ENCODE data around the gene PARD6A.
"Not testable (repeated sequence)": the region's sequence is repeated elsewhere in the genome, so short reads cannot be mapped to it uniquely, and the experiment has no call there.

PARD6A gene

GRCh38 chr16:67667453-67667816 lies 6.7 kb downstream of the PARD6A start:
- no peak for DNase-seq

DNA sequence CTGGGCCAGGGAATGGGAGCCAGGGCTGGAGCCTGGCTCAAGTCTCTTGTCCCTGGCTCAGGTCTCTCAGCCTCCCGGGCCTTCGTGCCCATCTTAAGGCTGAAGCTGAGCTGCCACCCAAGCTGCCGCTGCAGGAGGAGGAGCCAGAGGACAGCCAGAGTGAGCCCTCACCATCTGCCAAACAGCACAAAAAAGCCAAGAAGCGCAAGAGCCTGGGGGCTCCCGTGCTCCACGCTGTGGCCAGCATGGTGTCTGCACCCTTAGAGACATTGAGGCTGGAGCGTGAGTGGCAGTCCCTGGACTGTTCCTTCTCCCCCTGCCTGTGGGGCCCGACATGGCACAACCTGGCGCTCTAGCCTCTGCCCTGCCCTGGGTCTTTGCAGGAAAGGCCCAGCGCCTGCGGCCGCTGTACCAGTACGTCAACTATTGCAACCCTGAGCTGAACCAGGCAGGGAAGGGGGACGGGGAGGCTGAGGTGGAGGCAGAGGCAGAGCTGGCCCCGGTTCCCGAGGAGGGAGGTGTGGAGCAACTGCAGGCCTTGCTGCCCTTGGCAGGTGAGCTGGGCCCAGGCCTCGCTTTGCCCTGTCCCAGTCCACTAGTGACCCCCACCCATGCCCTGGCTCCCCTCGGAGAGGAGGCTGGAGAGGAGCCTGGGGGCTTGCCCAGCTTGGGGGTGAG lies 7.2 kb downstream of the PARD6A start:
- DNase-seq, result peak; percentile 84

- DNase-seq, result no peak
These were observed 7.9 kb downstream of the PARD6A start for GRCh38 chr16:67668495-67669157.

DNA sequence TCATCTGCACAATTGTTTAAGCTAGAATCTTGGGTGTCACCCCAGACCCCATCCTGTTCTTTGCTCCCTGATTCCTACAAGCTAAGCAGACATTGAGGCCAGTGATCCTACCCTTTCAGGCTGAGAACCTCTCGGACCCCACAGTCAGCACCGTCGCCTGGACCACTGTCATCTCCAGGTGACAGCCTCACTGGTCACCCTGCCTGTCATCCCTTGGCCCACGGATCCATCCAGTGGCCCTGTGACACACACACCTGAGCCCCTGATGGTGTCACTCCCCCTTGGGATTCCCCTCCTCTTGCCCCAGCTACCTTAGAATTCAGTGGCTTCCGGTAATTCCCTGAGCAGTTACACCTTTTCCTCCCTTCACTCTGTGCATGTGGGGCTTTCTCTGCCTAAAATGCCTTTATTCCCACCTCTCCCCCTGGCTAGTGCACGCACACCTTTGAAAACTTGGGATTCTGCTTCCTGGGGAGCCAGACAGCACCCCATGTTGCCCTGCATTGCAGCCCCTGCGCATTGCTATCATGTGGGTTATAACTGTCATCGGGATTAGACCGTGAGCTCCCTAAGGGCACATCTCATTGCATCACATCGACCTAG lies 8.8 kb downstream of the PARD6A start:
- DNase-seq, result no peak

DNA sequence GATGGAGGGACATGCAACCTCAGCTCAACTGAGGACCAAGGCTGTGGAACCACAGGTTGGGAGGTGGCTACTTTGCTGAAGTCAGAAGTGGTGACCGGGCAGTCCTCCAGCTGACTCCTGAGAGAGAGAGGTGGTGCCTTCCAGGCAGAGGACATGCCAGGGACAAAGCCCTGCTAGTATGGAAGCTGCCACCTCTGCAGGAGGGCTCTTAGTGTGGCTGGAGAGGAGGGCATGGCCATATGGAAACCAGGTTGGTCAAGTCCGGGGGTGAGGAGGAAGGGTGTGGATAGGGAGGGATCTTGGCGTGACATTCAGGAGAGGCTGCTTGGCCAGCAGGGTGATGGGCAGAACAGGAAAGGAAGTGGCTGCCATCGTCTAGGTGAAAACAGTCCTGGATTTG lies 11.5 kb downstream of the PARD6A start:
- no peak for DNase-seq

DNA sequence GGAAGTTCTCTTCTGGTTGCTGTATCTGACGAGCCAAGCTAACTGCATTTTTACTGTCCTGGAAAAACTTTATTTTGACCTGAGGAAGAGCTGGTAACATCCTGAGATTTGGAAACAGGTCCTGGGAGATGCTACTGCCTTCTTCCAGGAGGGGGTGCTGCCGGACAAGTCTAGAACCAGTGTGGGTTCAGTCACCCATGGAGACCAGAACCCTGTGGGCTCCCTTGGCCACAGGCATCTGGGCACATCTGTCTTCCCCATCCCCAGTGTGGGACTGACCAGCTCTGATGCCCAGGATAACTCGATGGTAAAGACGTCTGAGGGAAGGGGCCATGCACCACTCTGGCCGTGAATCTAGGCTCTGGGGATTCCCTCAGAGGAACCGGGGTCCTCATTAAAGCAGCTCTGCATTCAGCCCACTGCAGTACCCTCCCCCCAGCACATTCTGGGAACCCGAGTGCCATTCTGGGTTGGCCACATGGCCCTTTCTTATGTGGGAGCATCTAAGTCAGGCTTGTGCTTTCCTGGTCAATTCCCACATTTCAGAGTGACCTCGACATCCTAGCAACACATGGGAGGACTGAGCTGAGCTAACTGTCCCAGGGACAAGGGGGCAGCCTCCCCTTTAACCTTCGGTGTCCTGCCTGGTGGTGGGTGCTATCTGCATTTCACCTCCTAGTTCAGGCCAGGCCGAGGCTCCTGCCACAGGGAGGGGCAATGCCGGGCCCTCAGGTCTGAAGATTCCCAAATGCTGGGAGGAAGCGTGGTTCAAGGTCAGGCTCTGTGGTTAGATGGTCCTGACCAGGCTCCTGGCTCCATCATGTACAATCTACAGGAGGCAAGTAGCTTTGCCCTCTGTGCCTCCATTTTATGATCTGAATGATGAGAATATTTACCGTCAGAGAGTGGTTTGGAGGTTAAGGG lies 12.2 kb downstream of the PARD6A start:
- DNase-seq, result peak; percentile 56

DNA sequence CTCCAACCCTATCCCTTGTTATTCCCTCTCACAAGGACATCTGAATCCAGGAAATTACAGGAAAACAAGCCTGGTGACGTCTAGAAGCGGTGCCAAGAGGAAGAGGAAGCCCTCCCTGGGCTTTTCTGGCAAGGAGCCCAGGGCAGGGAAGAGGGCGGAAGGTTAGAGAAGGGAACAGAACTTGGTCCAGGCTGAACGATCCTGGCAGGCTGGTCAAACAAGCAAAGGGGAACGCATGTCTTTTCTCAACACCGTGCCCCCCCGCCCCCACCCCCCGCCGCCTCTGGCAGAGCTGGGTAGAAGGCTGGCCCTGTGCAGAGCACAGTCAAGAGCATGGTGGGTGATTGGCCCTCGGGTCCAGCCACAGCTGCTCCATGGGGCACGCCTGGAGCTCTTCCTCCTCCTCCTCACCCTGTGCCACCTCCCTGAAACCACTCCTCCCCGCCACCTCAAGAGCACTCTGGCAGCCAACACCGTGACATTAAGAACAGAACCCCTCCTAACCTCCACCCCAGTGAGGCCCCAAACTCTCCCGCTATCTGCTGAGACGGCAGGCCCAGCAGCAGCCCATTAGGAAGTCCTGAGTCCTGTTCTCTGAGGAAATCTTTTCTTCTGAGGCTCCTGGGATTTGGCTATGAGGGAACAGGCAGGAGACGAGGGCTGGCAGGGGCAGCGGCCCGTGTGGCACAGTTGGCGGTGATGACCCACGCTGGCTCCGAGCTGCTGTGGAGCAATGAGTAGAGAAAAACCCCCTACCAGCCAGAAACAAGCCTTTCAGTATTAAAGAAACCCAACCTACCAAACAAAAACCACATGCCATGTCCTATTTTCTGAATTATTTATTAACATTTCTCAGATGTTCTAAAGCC lies 13.2 kb downstream of the PARD6A start:
- no peak for DNase-seq

- DNase-seq, result no peak
These were observed 14.3 kb downstream of the PARD6A start for GRCh38 chr16:67674851-67675578.

- DNase-seq, result no peak
These were observed 14.8 kb downstream of the PARD6A start for GRCh38 chr16:67675579-67675935.

- no peak for DNase-seq
These were observed 15.2 kb downstream of the PARD6A start for GRCh38 chr16:67675999-67676398.

DNA sequence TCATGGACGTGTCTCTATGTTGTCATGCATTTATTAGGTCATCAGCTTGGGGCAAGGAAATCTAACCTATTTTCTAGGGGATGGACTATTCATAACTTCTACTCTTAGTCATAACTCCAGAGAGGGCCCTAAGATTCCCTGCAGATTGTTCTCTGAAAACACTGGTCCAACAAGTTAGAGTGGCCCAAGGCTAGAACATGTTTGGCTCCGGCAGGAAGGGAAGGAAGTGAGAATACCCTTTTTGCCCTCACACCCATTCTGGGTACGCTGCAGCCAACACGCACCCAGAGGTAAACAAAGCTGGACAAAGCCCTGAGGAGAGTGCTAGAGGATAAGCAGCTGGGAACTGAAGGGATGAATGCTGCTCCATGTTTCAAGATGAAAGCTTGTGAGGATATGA lies 15.8 kb downstream of the PARD6A start:
- DNase-seq, result no peak

GRCh38 chr16:67676939-67677338 lies 16.2 kb downstream of the PARD6A start:
- no peak for DNase-seq

DNA sequence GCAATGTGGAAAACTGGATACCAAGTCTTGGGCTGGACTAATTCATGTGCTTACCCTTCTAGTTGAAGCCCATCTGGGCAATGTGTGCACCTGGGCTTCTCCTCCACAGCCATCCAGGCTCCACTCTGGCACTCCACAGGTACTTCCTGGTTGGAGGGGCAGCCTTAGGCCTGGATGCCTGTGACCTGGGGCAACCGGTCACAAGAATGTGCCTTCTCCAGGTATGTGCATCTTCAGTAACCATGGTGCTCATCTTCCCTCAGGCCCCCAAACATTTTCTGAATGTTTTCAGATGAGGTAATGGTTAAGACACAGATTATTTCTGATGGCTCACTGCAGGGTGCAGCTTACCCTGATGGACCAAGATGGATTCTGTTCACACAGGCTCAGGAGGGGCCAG lies 17.0 kb downstream of the PARD6A start:
- no peak for DNase-seq

DNA sequence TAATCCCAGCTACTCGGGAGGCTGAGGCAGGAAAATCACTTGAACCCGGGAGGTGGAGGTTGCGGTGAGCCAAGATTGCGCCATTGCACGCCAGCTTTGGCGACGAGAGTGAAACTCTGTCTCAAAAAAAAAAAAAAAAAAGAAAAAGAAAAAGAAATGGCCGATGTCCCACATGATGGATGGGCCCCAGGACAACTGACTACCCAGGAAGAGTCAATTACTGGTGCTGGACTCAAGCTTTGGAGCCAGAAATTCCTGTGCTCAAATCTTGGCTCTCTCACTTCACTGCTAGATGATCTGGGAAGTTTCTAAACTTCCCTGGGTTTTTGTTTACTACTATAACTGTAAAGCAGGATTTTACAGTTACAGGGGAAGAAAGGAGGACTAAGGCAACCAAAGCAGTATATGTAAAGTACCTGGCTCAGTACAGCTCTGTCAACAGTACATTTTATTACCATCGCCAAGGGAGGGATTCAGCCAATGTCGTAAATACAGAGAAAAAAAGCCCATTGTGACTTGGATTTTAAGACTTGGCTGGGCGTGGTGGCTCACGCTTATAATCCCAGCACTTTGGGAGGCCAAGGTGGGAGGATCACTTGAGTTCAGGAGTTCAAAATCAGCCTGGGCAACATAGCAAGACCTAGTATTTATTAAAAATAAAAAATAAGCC lies 17.7 kb downstream of the PARD6A start:
- DNase-seq, result no peak

GRCh38 chr16:67679935-67680897 lies 19.5 kb downstream of the PARD6A start:
- no peak for DNase-seq

DNA sequence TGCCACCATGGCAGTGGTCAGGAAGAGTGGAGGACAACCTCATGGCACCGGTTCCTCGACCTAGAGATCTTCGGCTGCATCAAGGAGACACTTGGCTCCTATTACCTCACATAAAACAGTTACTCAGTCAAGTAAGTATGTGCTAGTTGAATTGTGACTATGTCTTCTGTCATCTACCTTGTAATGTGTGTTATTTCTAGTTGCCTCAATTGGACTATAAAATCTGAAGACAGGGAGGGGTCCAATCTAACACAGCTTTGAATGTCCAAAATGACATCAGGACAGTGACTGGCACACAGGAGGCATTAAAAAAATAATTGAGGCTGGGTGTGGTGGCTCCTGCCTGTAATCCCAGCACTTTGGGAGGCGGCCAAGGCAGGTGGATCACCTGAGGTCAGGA lies 23.0 kb downstream of the PARD6A start:
- no peak for DNase-seq

DNA sequence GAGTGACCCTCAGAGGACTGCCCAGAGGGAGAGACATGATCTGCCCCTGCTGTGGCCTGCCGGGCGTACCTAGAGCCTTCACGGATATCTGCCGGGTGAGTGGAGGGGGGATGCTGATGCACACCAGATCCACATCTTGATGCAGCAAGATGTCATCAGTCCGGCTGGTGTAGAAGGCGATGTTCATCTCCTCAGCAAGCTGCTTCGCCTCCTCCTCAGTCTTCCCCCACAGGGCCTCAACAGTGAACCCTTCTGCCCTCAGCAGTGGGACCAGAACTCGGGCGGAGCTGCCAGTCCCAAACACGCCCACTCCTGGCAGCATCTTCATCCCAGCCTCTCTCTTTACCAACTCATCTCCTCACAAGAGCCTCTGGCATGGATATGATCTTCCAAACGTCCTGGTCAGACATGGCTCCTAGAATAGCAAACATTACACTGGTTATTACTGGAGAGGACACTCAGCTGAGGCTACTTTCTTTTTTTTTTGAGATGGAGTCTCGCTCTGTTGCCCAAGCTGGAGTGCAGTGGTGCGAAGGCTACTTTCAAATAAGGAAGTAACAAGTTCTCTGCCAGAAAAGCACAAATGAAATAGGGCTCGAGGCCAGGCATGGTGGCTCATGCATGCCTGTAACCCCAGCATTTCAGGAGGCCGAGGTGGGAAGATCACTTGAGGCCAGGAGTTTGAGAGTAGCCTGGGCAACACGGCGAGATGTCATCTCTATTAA lies 24.8 kb downstream of the PARD6A start:
- no peak for DNase-seq

- not testable (repeated sequence) for DNase-seq
These were observed 32.9 kb downstream of the PARD6A start for GRCh38 chr16:67693517-67694285.

Measured in stimulated activated CD4-positive, alpha-beta T cell treated with anti-CD3 and anti-CD28 coated beads, Interleukin-4, amount 100 ng/mL, for 24 hours (primary cell).